ENCODE results near the gene CDC14B.
"Not testable (repeated sequence)": the region's sequence is repeated elsewhere in the genome, so short reads cannot be mapped to it uniquely, and the experiment has no call there.

CDC14B gene

GRCh38 chr9:96551403-96551802, 68.2 kb downstream of the CDC14B start:
- DNase-seq (ENCODE audit: extremely low spot score) = no peak
- CTCF ChIA-PET = no interaction called here
- POLR2A ChIA-PET = no interaction called here
- no peak for TF ChIP-seq CTCF (IDR thresholded peaks at IDR 0.05; ENCODE audit: control extremely low read depth, extremely low read depth, low read depth, missing control alignments)

GRCh38 chr9:96550659-96551058, 69.0 kb downstream of the CDC14B start:
- no peak for TF ChIP-seq CTCF (IDR thresholded peaks at IDR 0.05; ENCODE audit: control extremely low read depth, extremely low read depth, low read depth, missing control alignments)
- ChIA-PET CTCF (no interaction called here), POLR2A (no interaction called here)
- no peak for DNase-seq (ENCODE audit: extremely low spot score)

GRCh38 chr9:96543131-96543530, 76.5 kb downstream of the CDC14B start:
- CTCF ChIA-PET; POLR2A ChIA-PET; DNase-seq (ENCODE audit: extremely low spot score): not testable (repeated sequence)

- ChIA-PET CTCF (no interaction called here), POLR2A (no interaction called here)
- TF ChIP-seq CTCF (IDR thresholded peaks at IDR 0.05; ENCODE audit: control extremely low read depth, extremely low read depth, low read depth, missing control alignments) = no peak
- no peak for DNase-seq (ENCODE audit: extremely low spot score)
Measured at GRCh38 chr9:96540106-96540505, 79.5 kb downstream of the CDC14B start.

GRCh38 chr9:96532173-96532572, 87.5 kb downstream of the CDC14B start:
- POLR2A ChIA-PET = no interaction called here
- TF ChIP-seq CTCF (IDR thresholded peaks at IDR 0.05; ENCODE audit: control extremely low read depth, extremely low read depth, low read depth, missing control alignments) = no peak
- CTCF ChIA-PET = interaction anchor here (0.7 kb wide), 1 partner anchor 17 kb away, joined by 3 read pairs; no protein-coding TSS in a partner anchor

GRCh38 chr9:96524764-96525163, 94.9 kb downstream of the CDC14B start:
- ChIA-PET POLR2A (no interaction called here), CTCF (no interaction called here)
- no peak for DNase-seq (ENCODE audit: extremely low spot score)
- no peak for TF ChIP-seq CTCF (IDR thresholded peaks at IDR 0.05; ENCODE audit: control extremely low read depth, extremely low read depth, low read depth, missing control alignments)

More at GRCh38 chr9:96532173-96532572, 87.5 kb downstream of the CDC14B start:
- DNase-seq (ENCODE audit: extremely low spot score) = no peak

- ChIA-PET CTCF (no interaction called here), POLR2A (no interaction called here)
- no peak for DNase-seq (ENCODE audit: extremely low spot score)
- no peak for TF ChIP-seq CTCF (IDR thresholded peaks at IDR 0.05; ENCODE audit: control extremely low read depth, extremely low read depth, low read depth, missing control alignments)
Measured at GRCh38 chr9:96524045-96524444, 95.6 kb downstream of the CDC14B start.
